K562 (cell line): ENCODE results near the gene RAD51AP1. TPM values are rescaled to one million over a fixed set of nuclear protein-coding genes. Genes with fewer than 3 reads are reported as not detected.

Experiments used
- ATAC-seq: fragments of 200-7000 bp; cut with Tn5 transposase; 3 replicates; pipeline ENCODE4 v1.9.1; 2020; ENCODE audit warnings: moderate library complexity
- BruUV-seq: library from RNA; stranded (reverse); fragments of 400-500 nt; replicated peaks from 2 replicates; lab custom pipeline; 2021; lab: Mats Ljungman, UMichigan
- CTCF ChIA-PET: fragments of 300-600 bp; formaldehyde crosslinking; extraction: SDS; loops from one replicate; lab custom pipeline; 2021; ENCODE audit warnings: low intra/inter-chr PET ratio; lab: Yijun Ruan, JAX
- POLR2A ChIA-PET: fragments of 300-600, 350-650 bp; sonication (Branson Sonifier 250); formaldehyde crosslinking; extraction: SDS; loops from one replicate; lab custom pipeline; 2021; ENCODE audit warnings: antibody characterized with exemption, inconsistent platforms; lab: Yijun Ruan, JAX
- DNase-seq, 4 experiments: peaks; one replicate each; pipeline versions ENCODE4 v3.0.0 to v3.0.0-alpha.2; 2011 to 2018; ENCODE audit warnings: low spot score in 3 of 4, mixed read lengths in 3 of 4; ENCODE audit errors: extremely low read depth in 1 of 4
- FAIRE-seq: peaks from 2 replicates; lab custom pipeline; 2011; peaks lifted over from hg19 to GRCh38; lab: Jason Lieb, UNC
- H2AFZ ChIP-seq: 2 replicates; pipeline ENCODE4 v1.6.0; 2011; ENCODE audit warnings: low read depth, low read length, control low read depth, inconsistent platforms
- H3K27ac ChIP-seq: fragments of 200-600 bp; 3 replicates; pipeline ENCODE4 v1.8.0; 2011; ENCODE audit warnings: low read depth, mild to moderate bottlenecking, control low read depth, inconsistent platforms, low read length, moderate library complexity, mixed read lengths; ENCODE audit errors: extremely low read depth
- H3K27me3 ChIP-seq, 2 experiments: fragments of 300-600 bp in 1 of 2; 2 replicates in 1 of 2; 3 replicates in 1 of 2; pipeline versions ENCODE4 v1.6.0 to v1.8.0; 2011; ENCODE audit warnings: inconsistent platforms in 2 of 2, low read length in 2 of 2, mild to moderate bottlenecking in 1 of 2, mixed read lengths in 1 of 2, moderate library complexity in 1 of 2; ENCODE audit not compliant: control insufficient read depth in 2 of 2, insufficient read depth in 2 of 2
- H3K36me3 ChIP-seq: fragments of 300-600 bp; 3 replicates; pipeline ENCODE4 v1.8.0; 2011; ENCODE audit warnings: mild to moderate bottlenecking, low read length, inconsistent platforms; ENCODE audit not compliant: control insufficient read depth, insufficient read depth
- H3K4me1 ChIP-seq, 2 experiments: fragments of 200-600 bp in 1 of 2; replicated peaks in 1 of 2; 2 replicates in 1 of 2; 3 replicates in 1 of 2; pipeline versions ENCODE4 v1.5.1 to v1.8.0; 2011; ENCODE audit warnings: inconsistent platforms in 2 of 2, low read length in 2 of 2, mild to moderate bottlenecking in 1 of 2, mixed read lengths in 1 of 2, moderate library complexity in 1 of 2; ENCODE audit not compliant: control insufficient read depth in 2 of 2, insufficient read depth in 2 of 2
- H3K4me2 ChIP-seq: 2 replicates; pipeline ENCODE4 v1.6.1; 2011; ENCODE audit warnings: low read length, control low read depth, inconsistent platforms, mixed read lengths; ENCODE audit not compliant: insufficient read depth
- H3K4me3 ChIP-seq: fragments of 200-600 bp; sonication (generic), shearing (Covaris generic); 2 replicates; pipeline ENCODE4 v1.5.1; 2016; ENCODE audit warnings: control low read depth, inconsistent platforms
- H3K79me2 ChIP-seq: fragments of 200-600 bp; 3 replicates; pipeline ENCODE4 v1.8.0; 2011; ENCODE audit warnings: low read length, inconsistent platforms; ENCODE audit not compliant: control insufficient read depth, insufficient read depth
- H3K9ac ChIP-seq, 2 experiments: 2 replicates each; pipeline versions ENCODE4 v1.6.0 to v1.6.1; 2011; ENCODE audit warnings: low read depth in 2 of 2, low read length in 2 of 2, control low read depth in 1 of 2, inconsistent platforms in 1 of 2, mild to moderate bottlenecking in 1 of 2, mixed read lengths in 1 of 2; ENCODE audit not compliant: insufficient read depth in 1 of 2
- H3K9me1 ChIP-seq: one replicate; pipeline ENCODE4 v1.6.0; 2011; ENCODE audit warnings: inconsistent platforms, mild to moderate bottlenecking, low read length, moderate library complexity; ENCODE audit not compliant: control insufficient read depth, insufficient read depth
- H3K9me3 ChIP-seq: replicated peaks from 2 replicates; pipeline ENCODE4 v1.5.1; 2011; ENCODE audit warnings: low read depth, low read length, inconsistent platforms; ENCODE audit not compliant: control insufficient read depth, insufficient read depth
- H4K20me1 ChIP-seq: replicated peaks from 2 replicates; pipeline ENCODE4 v1.6.1; 2011; ENCODE audit warnings: low read length, inconsistent platforms, mixed read lengths; ENCODE audit not compliant: control insufficient read depth, insufficient read depth
- BACH1 ChIP-seq: fragments of 200-800 bp; sonication (Bioruptor generic); IDR thresholded peaks from 2 replicates; pipeline ENCODE4 v1.6.1; 2016; ENCODE audit warnings: missing genetic modification characterization, missing compliant biosample characterization
- CBX3 ChIP-seq, 2 experiments: IDR thresholded peaks; 1 replicate in 1 of 2; 2 replicates in 1 of 2; pipeline ENCODE4 v1.6.1; 2012; ENCODE audit warnings: inconsistent platforms in 2 of 2, low read length in 2 of 2, borderline replicate concordance in 1 of 2, control low read depth in 1 of 2
- ESRRB ChIP-seq: fragments of 250-450 bp; sonication (Bioruptor Pico); IDR thresholded peaks from 2 replicates; pipeline ENCODE4 v1.5.0; 2020; ENCODE audit warnings: mild to moderate bottlenecking, moderate library complexity, borderline replicate concordance
- GTF2B ChIP-seq: IDR thresholded peaks from 2 replicates; pipeline ENCODE4 v1.6.1; 2011; ENCODE audit not compliant: insufficient read length; ENCODE audit errors: extremely low read depth
- HCFC1 ChIP-seq: IDR thresholded peaks from 2 replicates; pipeline ENCODE4 v1.6.1; 2012; ENCODE audit warnings: low read depth, low read length, improper control_type of control experiment
- LCOR ChIP-seq: sonication (generic); formaldehyde crosslinking; IDR thresholded peaks from 2 replicates; pipeline ENCODE4 v1.8.0; 2022; ENCODE audit warnings: mild to moderate bottlenecking, missing genetic modification reagents
- MAFF ChIP-seq: IDR thresholded peaks from 2 replicates; pipeline ENCODE4 v1.6.1; 2012; ENCODE audit warnings: low read length, improper control_type of control experiment
- ZHX1 ChIP-seq: fragments of 150-350 bp; conservative IDR thresholded peaks from 2 replicates; pipeline ENCODE4 v1.6.1; 2014; ENCODE audit warnings: low read length
- ZNF174 ChIP-seq: fragments of 250-450 bp; sonication (Bioruptor Pico); IDR thresholded peaks from 2 replicates; pipeline ENCODE4 v1.4.0; 2020; ENCODE audit warnings: mild to moderate bottlenecking
- ZNF184 ChIP-seq: sonication (generic); formaldehyde crosslinking; IDR thresholded peaks from 2 replicates; pipeline ENCODE4 v1.5.0; 2020; ENCODE audit warnings: missing genetic modification reagents
- ZNF316 ChIP-seq: fragments of 450-650 bp; IDR thresholded peaks from 2 replicates; pipeline ENCODE4 v1.6.1; 2016
- ZNF511 ChIP-seq: sonication (generic); formaldehyde crosslinking; IDR thresholded peaks from 2 replicates; pipeline ENCODE4 v1.8.0; 2022; ENCODE audit warnings: mild to moderate bottlenecking, missing genetic modification reagents
- ZNF668 ChIP-seq: fragments of 250-450 bp; sonication (Bioruptor Pico); IDR thresholded peaks from 2 replicates; pipeline ENCODE4 v1.8.0; 2022; ENCODE audit warnings: mild to moderate bottlenecking, inconsistent platforms
- ZNF79 ChIP-seq: fragments of 250-450 bp; sonication (Bioruptor Pico); IDR thresholded peaks from 2 replicates; pipeline ENCODE4 v1.4.0; 2020; ENCODE audit warnings: low read depth, mild to moderate bottlenecking, moderate library complexity
- WGBS: fragments of 100-300 bp; shearing (Covaris generic); methylation state at CpG from one replicate; pipeline ENCODE4 v1.1.6; 2016; ENCODE audit warnings: low coverage, mixed read lengths; ENCODE audit not compliant: insufficient coverage; ENCODE audit errors: missing lambda C conversion rate; 5-methylcytosine and 5-hydroxymethylcytosine counted together
- in situ Hi-C: fragments of 300-500 bp; cut with MboI; formaldehyde crosslinking; loops from 4 replicates; pipeline ENCODE4 v1.15.0; 2018; ENCODE audit warnings: inconsistent platforms, mixed read lengths
- intact Hi-C: fragments of 100-400 bp; cut with micrococcal nuclease; formaldehyde crosslinking; loops from 2 replicates; pipeline ENCODE4 v1.14.2; 2022
- polyA plus RNA-seq, 8 experiments: library from polyadenylated mRNA; depleted of rRNA in 4 of 8; stranded (reverse) in 5 of 8; unstranded in 3 of 8; fragments of >200 nt; fragmentation: Nextera tagmentation in 2 of 8; fragmentation: Illumina TruSeq in 1 of 8; extraction: Ambion mirVana in 2 of 8; extraction: Trizol in 1 of 8; gene quantifications; 2 replicates each; pipeline versions ENCODE4 v1.2.1 to v1.2.3, GENCODE V29; 2011 to 2014; ENCODE audit warnings: inconsistent platforms in 1 of 8, missing spikeins in 1 of 8
- total RNA-seq, 7 experiments: library from RNA; depleted of rRNA in 6 of 7; stranded (reverse); fragments of >200 nt in 6 of 7; fragmentation: Illumina TruSeq in 2 of 7; extraction: Trizol in 2 of 7; gene quantifications; 2 replicates each; pipeline versions ENCODE4 v1.2.1 to v1.2.3, GENCODE V29; 2011 to 2021; ENCODE audit warnings: low replicate concordance in 1 of 7
- TF ChIP-seq, protein P1 (sequence below): fragments of 450-650 bp; IDR thresholded peaks from 2 replicates; pipeline ENCODE4 v1.6.1; 2017; ENCODE audit warnings: antibody characterized with exemption
- TF ChIP-seq, protein P2 (sequence below): sonication (generic); formaldehyde crosslinking; IDR thresholded peaks from 2 replicates; pipeline ENCODE4 v1.8.0; 2022; ENCODE audit warnings: missing genetic modification reagents, mild to moderate bottlenecking, moderate library complexity, borderline replicate concordance

Gene RAD51AP1
- total and polyA plus RNA-seq, 9 of the 15 experiments (the other 6 are each of a cell fraction or from before 2014, with no cell fraction given) = 43.8 to 111 (median 89.1) TPM

- no peak for TF ChIP-seq LCOR (CRISPR knock-in tag)
- TF ChIP-seq, protein P1, sequence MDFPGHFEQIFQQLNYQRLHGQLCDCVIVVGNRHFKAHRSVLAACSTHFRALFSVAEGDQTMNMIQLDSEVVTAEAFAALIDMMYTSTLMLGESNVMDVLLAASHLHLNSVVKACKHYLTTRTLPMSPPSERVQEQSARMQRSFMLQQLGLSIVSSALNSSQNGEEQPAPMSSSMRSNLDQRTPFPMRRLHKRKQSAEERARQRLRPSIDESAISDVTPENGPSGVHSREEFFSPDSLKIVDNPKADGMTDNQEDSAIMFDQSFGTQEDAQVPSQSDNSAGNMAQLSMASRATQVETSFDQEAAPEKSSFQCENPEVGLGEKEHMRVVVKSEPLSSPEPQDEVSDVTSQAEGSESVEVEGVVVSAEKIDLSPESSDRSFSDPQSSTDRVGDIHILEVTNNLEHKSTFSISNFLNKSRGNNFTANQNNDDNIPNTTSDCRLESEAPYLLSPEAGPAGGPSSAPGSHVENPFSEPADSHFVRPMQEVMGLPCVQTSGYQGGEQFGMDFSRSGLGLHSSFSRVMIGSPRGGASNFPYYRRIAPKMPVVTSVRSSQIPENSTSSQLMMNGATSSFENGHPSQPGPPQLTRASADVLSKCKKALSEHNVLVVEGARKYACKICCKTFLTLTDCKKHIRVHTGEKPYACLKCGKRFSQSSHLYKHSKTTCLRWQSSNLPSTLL = no peak
- no peak for TF ChIP-seq GTF2B
- TF ChIP-seq CBX3 (IDR thresholded peaks at IDR 0.05; ENCODE audit: borderline replicate concordance in 1 of 2, low read length in 2 of 2) = no peak
- TF ChIP-seq ZNF174 (CRISPR knock-in tag) = no peak
- TF ChIP-seq, protein P2, sequence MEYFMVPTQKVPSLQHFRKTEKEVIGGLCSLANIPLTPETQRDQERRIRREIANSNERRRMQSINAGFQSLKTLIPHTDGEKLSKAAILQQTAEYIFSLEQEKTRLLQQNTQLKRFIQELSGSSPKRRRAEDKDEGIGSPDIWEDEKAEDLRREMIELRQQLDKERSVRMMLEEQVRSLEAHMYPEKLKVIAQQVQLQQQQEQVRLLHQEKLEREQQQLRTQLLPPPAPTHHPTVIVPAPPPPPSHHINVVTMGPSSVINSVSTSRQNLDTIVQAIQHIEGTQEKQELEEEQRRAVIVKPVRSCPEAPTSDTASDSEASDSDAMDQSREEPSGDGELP (CRISPR knock-in tag) = no peak
Observed at GRCh38 chr12:4607056-4607455, 68.4 kb downstream of the RAD51AP1 start (continued).

GRCh38 chr12:4609071-4609470 is 70.4 kb downstream of the RAD51AP1 start:
- in situ Hi-C loops = no loop called here
- TF ChIP-seq ZNF511 = no peak
- no peak for TF ChIP-seq ZNF668
- TF ChIP-seq ZNF184 = no peak
- TF ChIP-seq ZNF79 (CRISPR knock-in tag) = no peak
- no peak for TF ChIP-seq MAFF
- no peak for TF ChIP-seq ZNF316
- no peak for TF ChIP-seq BACH1 (tag)
- no peak for TF ChIP-seq HCFC1
- no peak for TF ChIP-seq ESRRB (CRISPR knock-in tag)
- no peak for TF ChIP-seq ZHX1

More at GRCh38 chr12:4609071-4609470, 70.4 kb downstream of the RAD51AP1 start:
- BruUV-seq = no TSS peak
- Histone ChIP-seq H4K20me1 (no peaks in the 10 kb centered on the region), H3K4me1 (peaks cover 0 to 4% of the 10 kb centered on the region in 2 experiments; a peak in 2 of 5 replicates), H3K9me3 (no peaks in the 10 kb centered on the region), H3K4me3 (no peak overlapping the region), H3K9me1 (no peaks in the 10 kb centered on the region), H3K4me2 (no peak overlapping the region), H3K79me2 (no peaks in the 10 kb centered on the region), H3K27ac (no peak overlapping the region), H3K27me3 (no peaks in the 10 kb centered on the region), H3K36me3 (peaks cover 4% of the 10 kb centered on the region; the same call in 1 of the 3 replicates), H3K9ac (no peak overlapping the region), H2AFZ (no peak overlapping the region)
- CTCF ChIA-PET = no interaction called here
- ATAC-seq = no peak
- no peak for FAIRE-seq
- WGBS = 59% methylated on average over 9 of the region's 9 CpGs
- POLR2A ChIA-PET = no interaction called here
- DNase-seq = no peak
- intact Hi-C loops = no loop called here
